ENCODE results near the gene PTK7. TPM values are rescaled to one million over a fixed set of nuclear protein-coding genes. Genes with fewer than 3 reads are reported as not detected.

The PTK7 gene
- total and polyA plus RNA-seq, 2 donors (not counting 3 experiments of a cell fraction or from before 2014, with no cell fraction given): 41.9 to 65.6 TPM

- no peak overlapping the region for H2AFZ ChIP-seq (ENCODE audit: low read depth, low read length)
- H4K20me1 ChIP-seq (replicated peaks; ENCODE audit: control insufficient read depth, extremely low read depth, insufficient read depth, low read length): no peaks in the 10 kb centered on the region
- dilution Hi-C loops (cut with MboI; ENCODE audit: extremely low pct_ligation_motif_present, low sequenced_read_pairs) (no loop called here), intact Hi-C loops (cut with micrococcal nuclease) (no loop called here)
- H3K36me3 ChIP-seq (ENCODE audit: control insufficient read depth in 2 of 2, extremely low read depth in 1 of 2, insufficient read depth in 2 of 2, low read length in 2 of 2): peaks cover 0 to 23% of the 10 kb centered on the region in 2 experiments
- H3K4me1 ChIP-seq (ENCODE audit: control insufficient read depth, extremely low read depth, insufficient read depth, low read length): no peaks in the 10 kb centered on the region
- H3K27me3 ChIP-seq (ENCODE audit: control insufficient read depth in 2 of 2, insufficient read depth in 2 of 2, low read length in 2 of 2): no peaks in the 10 kb centered on the region
- H3K9ac ChIP-seq (replicated peaks; ENCODE audit: extremely low read depth, insufficient read depth, low read length): no peak overlapping the region
- no peak overlapping the region for H3K27ac ChIP-seq (ENCODE audit: insufficient read depth, low read depth, low read length)
- no peak for TF ChIP-seq EZH2 (IDR thresholded peaks at IDR 0.05; ENCODE audit: borderline replicate concordance, low read depth, low read length, severe bottlenecking)
- no peak for TF ChIP-seq POLR2AphosphoS5 (IDR thresholded peaks at IDR 0.05; ENCODE audit: insufficient read depth, low read depth, low read length)
- TF ChIP-seq, protein P1, sequence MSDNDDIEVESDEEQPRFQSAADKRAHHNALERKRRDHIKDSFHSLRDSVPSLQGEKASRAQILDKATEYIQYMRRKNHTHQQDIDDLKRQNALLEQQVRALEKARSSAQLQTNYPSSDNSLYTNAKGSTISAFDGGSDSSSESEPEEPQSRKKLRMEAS (IDR thresholded peaks at IDR 0.05; ENCODE audit: insufficient read depth, insufficient read length): no peak
- TF ChIP-seq POLR2A (IDR thresholded peaks at IDR 0.05; ENCODE audit: low read depth, low read length): no peak
- no peak for TF ChIP-seq CTCF (IDR thresholded peaks at IDR 0.05; ENCODE audit: extremely low read depth in 1 of 2, insufficient read depth in 1 of 2, low read depth in 1 of 2, low read length in 2 of 2)
- TF ChIP-seq GATA2 (IDR thresholded peaks at IDR 0.05; ENCODE audit: insufficient read depth, insufficient read length, low read depth, low read length): no peak
- TF ChIP-seq JUN (IDR thresholded peaks at IDR 0.05; ENCODE audit: borderline replicate concordance, insufficient read depth, insufficient read length, low read depth): no peak
- TF ChIP-seq MYC (IDR thresholded peaks at IDR 0.05; ENCODE audit: low read depth, low read length): no peak
- TF ChIP-seq FOS (IDR thresholded peaks at IDR 0.05; ENCODE audit: borderline replicate concordance, insufficient read depth, low read length): no peak
- no TSS peak for BruUV-seq (replicated peaks)
- DNase-seq (ENCODE audit: low read depth, low spot score) (no peak), FAIRE-seq (no peak)
- CTCF ChIA-PET: no interaction called here
- no peaks in the 10 kb centered on the region for H3K79me2 ChIP-seq (ENCODE audit: control insufficient read depth, insufficient read depth, low read length)
- POLR2A ChIA-PET: no interaction called here
- H3K4me2 ChIP-seq (ENCODE audit: insufficient read depth, low read length): no peak overlapping the region
- no peaks in the 10 kb centered on the region for H3K9me3 ChIP-seq (replicated peaks; ENCODE audit: control insufficient read depth, insufficient read depth, low read length)
- H3K4me3 ChIP-seq (replicated peaks in 1 of 3; ENCODE audit: insufficient read depth in 1 of 3, low read depth in 1 of 3, low read length in 3 of 3): no peak overlapping the region
- H3K9me1 ChIP-seq (replicated peaks; ENCODE audit: control insufficient read depth, extremely low read depth, insufficient read depth, low read length): no peaks in the 10 kb centered on the region
Observed at GRCh38 chr6:43199912-43200311, 123.8 kb downstream of the PTK7 start.
